Glutamatergic neuron (in vitro differentiated cells): ENCODE results near the gene DCUN1D2. TPM values are rescaled to one million over a fixed set of nuclear protein-coding genes. Genes with fewer than 3 reads are reported as not detected.
A peak's percentile ranks its signal among the peaks of the same experiment; 100 is the strongest.
"Not testable (repeated sequence)": the region's sequence is repeated elsewhere in the genome, so short reads cannot be mapped to it uniquely, and the experiment has no call there.

ENCODE experiments used
- DNase-seq: peaks from one replicate; pipeline ENCODE4 v3.0.0; 2022
- H3K27ac Mint-ChIP-seq: one replicate; pipeline ENCODE4 v1.8.0; 2020; ENCODE audit warnings: mild to moderate bottlenecking, mixed read lengths, inconsistent platforms; ENCODE audit not compliant: unreplicated experiment
- H3K27me3 Mint-ChIP-seq: one replicate; pipeline ENCODE4 v1.8.0; 2020; ENCODE audit warnings: mild to moderate bottlenecking, moderate library complexity, mixed read lengths, inconsistent platforms; ENCODE audit not compliant: unreplicated experiment
- H3K36me3 Mint-ChIP-seq: one replicate; pipeline ENCODE4 v1.8.0; 2020; ENCODE audit warnings: mild to moderate bottlenecking, mixed read lengths, inconsistent platforms; ENCODE audit not compliant: unreplicated experiment
- H3K4me1 Mint-ChIP-seq: one replicate; pipeline ENCODE4 v1.8.0; 2020; ENCODE audit warnings: mild to moderate bottlenecking, low read depth, mixed read lengths, inconsistent platforms; ENCODE audit not compliant: unreplicated experiment
- H3K4me3 Mint-ChIP-seq: one replicate; pipeline ENCODE4 v1.8.0; 2020; ENCODE audit warnings: mild to moderate bottlenecking, mixed read lengths, inconsistent platforms; ENCODE audit not compliant: unreplicated experiment
- H3K9me3 Mint-ChIP-seq: one replicate; pipeline ENCODE4 v1.8.0; 2020; ENCODE audit warnings: mild to moderate bottlenecking, moderate library complexity, mixed read lengths, inconsistent platforms; ENCODE audit not compliant: unreplicated experiment
- CTCF ChIP-seq: fragments of 200-600 bp; sonication (generic); IDR thresholded peaks from one replicate; pipeline ENCODE4 v1.5.0; 2021; ENCODE audit not compliant: partially characterized antibody, unreplicated experiment
- total RNA-seq: library from RNA; stranded (reverse); fragmentation: NEBNext Ultra II Directional; extraction: Animal tissue kit (Norgen Biotek cat#: 25700); gene quantifications from one replicate; pipeline ENCODE4 v1.2.1, GENCODE V29; 2021; ENCODE audit not compliant: unreplicated experiment

DCUN1D2 gene
- total RNA-seq, 1 donor from 2014 or later, result 97.7 TPM

DNA sequence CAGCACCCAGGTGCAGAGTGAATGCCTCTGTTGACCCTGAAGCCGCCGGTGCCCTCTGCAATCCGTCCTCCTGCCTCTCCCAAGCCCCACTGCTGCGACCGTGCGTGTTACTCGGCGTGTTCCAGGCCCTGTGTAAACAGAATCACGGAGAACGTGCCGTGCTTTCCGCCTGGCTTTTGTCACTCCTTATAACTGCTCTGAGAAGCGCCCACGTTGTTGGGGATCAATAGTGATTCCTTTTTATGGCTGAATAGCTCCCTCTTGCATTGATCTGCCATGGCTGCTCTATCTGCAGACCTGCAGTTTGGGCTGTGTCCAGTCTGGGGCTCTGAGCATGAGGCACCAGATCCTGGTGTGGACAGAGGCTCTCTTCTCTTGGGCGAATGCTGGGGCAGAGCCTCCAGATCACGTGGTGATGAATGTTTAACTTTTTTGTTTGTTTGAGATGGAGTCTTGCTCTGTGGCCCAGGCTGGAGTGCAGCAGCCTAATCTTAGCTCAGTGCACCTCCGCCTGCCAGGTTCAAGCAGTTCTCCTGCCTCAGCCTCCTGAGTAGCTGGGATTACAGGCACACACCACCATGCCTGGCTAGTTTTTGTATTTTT, 53.0 kb downstream of the DCUN1D2 start:
- Mint-ChIP-seq H3K27ac (no peak overlapping the region), H3K4me1 (peaks cover 3% of the 10 kb centered on the region), H3K4me3 (no peak overlapping the region), H3K9me3 (peaks cover 2% of the 10 kb centered on the region), H3K36me3 (peaks cover 12% of the 10 kb centered on the region), H3K27me3 (peaks cover 3% of the 10 kb centered on the region)
- peak; percentile 58 for DNase-seq
- no peak for TF ChIP-seq CTCF

GRCh38 chr13:113436866-113437265, 53.6 kb downstream of the DCUN1D2 start:
- H3K9me3 Mint-ChIP-seq, H3K36me3 Mint-ChIP-seq, H3K27me3 Mint-ChIP-seq, H3K27ac Mint-ChIP-seq, H3K4me1 Mint-ChIP-seq, H3K4me3 Mint-ChIP-seq, DNase-seq: not testable (repeated sequence)

- H3K27me3 Mint-ChIP-seq, H3K4me3 Mint-ChIP-seq, H3K4me1 Mint-ChIP-seq, H3K9me3 Mint-ChIP-seq, H3K27ac Mint-ChIP-seq, DNase-seq, H3K36me3 Mint-ChIP-seq: not testable (repeated sequence)
Observed at GRCh38 chr13:113435907-113436306, 54.6 kb downstream of the DCUN1D2 start.

DNA sequence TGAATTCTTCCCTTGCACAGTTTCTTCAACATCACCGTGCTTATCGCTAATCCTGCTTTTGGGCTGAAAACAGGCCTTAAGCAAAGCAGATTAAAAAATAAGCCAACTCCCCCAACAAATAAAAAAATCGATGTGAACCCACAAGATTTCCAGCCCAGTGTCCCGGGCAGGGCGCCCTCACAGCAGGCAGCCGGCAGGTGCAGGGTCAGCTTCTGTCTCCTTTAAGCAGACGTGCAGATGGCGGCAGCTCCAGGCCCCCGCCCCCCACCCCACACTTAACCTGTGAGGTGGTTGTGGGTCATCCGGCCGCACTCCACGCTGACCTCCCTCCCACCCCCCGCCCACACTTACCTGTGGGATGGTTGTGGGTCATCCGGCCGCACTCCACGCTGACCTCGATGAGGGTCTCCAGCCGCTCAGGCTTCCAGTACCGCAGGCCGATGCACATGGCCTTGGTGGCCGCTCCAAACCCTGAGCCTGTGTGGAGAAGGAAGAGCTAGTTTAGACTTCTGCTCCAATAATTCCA, 57.1 kb downstream of the DCUN1D2 start:
- Mint-ChIP-seq H3K27ac (no peak overlapping the region), H3K27me3 (peaks cover 6% of the 10 kb centered on the region), H3K4me3 (no peak overlapping the region), H3K36me3 (peaks cover 4% of the 10 kb centered on the region), H3K9me3 (no peaks in the 10 kb centered on the region), H3K4me1 (peaks cover 7% of the 10 kb centered on the region)
- TF ChIP-seq CTCF, result no peak
- DNase-seq, result no peak

DNA sequence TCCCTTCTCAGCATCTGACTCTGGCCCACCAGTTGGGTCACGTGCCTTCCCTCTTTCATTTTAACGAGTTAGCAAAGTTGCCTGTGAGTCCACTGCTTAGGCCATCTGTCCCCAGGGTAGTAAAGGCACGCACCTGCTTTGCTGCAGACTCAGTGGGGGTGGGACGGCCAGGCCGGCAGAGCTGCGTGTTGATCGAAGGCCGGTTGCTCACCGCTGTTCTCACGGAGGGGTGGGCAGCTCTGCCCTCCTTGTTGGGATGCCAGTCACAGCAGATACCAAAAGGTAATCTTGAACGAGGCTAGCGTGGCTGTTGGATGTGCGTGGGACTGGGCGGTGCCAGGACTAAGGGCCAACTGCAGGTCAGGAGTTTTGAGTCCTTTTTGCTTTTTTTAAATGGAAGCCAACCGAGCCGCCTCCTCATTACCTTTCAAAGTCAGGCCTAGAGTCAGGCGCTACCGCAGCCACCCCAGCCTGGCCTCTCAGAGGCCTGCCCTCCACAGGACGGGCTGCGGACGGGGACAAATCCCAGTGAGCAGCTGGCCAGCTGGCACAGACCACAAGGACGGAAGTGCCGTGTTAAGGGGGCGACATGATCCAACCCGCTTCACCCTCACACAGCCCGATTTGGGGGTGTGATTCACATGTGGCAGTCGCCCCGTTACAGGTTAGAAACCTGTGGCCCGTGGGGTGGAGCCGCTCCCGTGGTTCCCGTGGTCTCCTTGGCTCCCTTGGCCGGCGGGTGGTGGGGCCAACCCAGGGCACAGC, 57.8 kb downstream of the DCUN1D2 start:
- Mint-ChIP-seq H3K36me3 (peaks cover 4% of the 10 kb centered on the region), H3K27me3 (peaks cover 9% of the 10 kb centered on the region), H3K4me1 (peaks cover 7% of the 10 kb centered on the region), H3K27ac (no peak overlapping the region), H3K9me3 (peaks cover 2% of the 10 kb centered on the region), H3K4me3 (no peak overlapping the region)
- no peak for DNase-seq
- no peak for TF ChIP-seq CTCF

- peaks cover 4% of the 10 kb centered on the region for H3K36me3 Mint-ChIP-seq
- H3K27me3 Mint-ChIP-seq, result peaks cover 6% of the 10 kb centered on the region
- H3K9me3 Mint-ChIP-seq, result peaks cover 2% of the 10 kb centered on the region
- H3K27ac Mint-ChIP-seq, result no peak overlapping the region
- DNase-seq, result no peak
- TF ChIP-seq CTCF, result no peak
- H3K4me1 Mint-ChIP-seq, result peaks cover 13% of the 10 kb centered on the region
- no peak overlapping the region for H3K4me3 Mint-ChIP-seq
Observed at GRCh38 chr13:113431171-113431570, 59.3 kb downstream of the DCUN1D2 start.
